OCI-LY7 (cell line): Measurements from ENCODE around the gene RTL10.

Experiments used
- CTCF ChIP-seq: fragments of 200-600 bp; sonication (generic); conservative IDR thresholded peaks from 2 replicates; pipeline ENCODE4 v1.5.1; 2014; ENCODE audit warnings: mild to moderate bottlenecking, antibody characterized with exemption, low read length, moderate library complexity, mixed read lengths
- EZH2phosphoT487 ChIP-seq: fragments of 200-600 bp; sonication (generic); IDR thresholded peaks from 2 replicates; pipeline ENCODE4 v1.6.1; 2018; ENCODE audit warnings: low read depth, borderline replicate concordance, mild to moderate bottlenecking, mixed run types, antibody characterized with exemption, low read length, moderate library complexity, mixed read lengths

GRCh38 chr22:19811211-19811621, 43.5 kb downstream of the RTL10 start:
- TF ChIP-seq CTCF (no peak), EZH2phosphoT487 (no peak)
